Measurements from ENCODE around the gene EFEMP2. TPM values are rescaled to one million over a fixed set of nuclear protein-coding genes. Genes with fewer than 3 reads are reported as not detected.

The EFEMP2 gene
- total RNA-seq, 1 donor from 2014 or later = 97.3 TPM

GRCh38 chr11:65873318-65874156 lies 937 bp upstream of the EFEMP2 start:
- Mint-ChIP-seq H3K36me3 (ENCODE audit: low read depth, unreplicated experiment) (peaks cover 1% of the 10 kb centered on the region), H3K27me3 (ENCODE audit: low read depth, unreplicated experiment) (no peaks in the 10 kb centered on the region), H3K9me3 (ENCODE audit: unreplicated experiment) (no peaks in the 10 kb centered on the region), H3K27ac (ENCODE audit: unreplicated experiment) (peak overlapping the region; percentile 93), H3K4me1 (ENCODE audit: low read depth, unreplicated experiment) (peaks cover 7% of the 10 kb centered on the region), H3K4me3 (ENCODE audit: unreplicated experiment) (peak overlapping the region; percentile 91)
- FAIRE-seq (no peak), DNase-seq (ENCODE audit: low read depth) (peak; percentile 70)
- Histone ChIP-seq H3K36me3 (ENCODE audit: insufficient read depth, low read length) (peaks cover 9% of the 10 kb centered on the region), H3K27ac (ENCODE audit: low read depth, low read length) (peak overlapping the region; percentile 69), H3K4me2 (ENCODE audit: low read length) (peak overlapping the region; percentile 100), H4K20me1 (ENCODE audit: insufficient read depth, low read length) (peaks cover 32% of the 10 kb centered on the region), H3K79me2 (ENCODE audit: insufficient read depth, low read length) (peaks cover 44% of the 10 kb centered on the region), H3K27me3 (ENCODE audit: insufficient read depth, low read length) (no peaks in the 10 kb centered on the region), H3K9ac (ENCODE audit: low read length) (peak overlapping the region; percentile 92), H3K4me3 (ENCODE audit: insufficient read depth, low read depth, low read length) (peak overlapping the region; percentile 80), H3K9me3 (ENCODE audit: insufficient read depth, low read depth, low read length) (no peaks in the 10 kb centered on the region), H2AFZ (ENCODE audit: low read depth, low read length) (peak overlapping the region; percentile 78), H3K4me1 (ENCODE audit: insufficient read depth, low read length) (peaks cover 29% of the 10 kb centered on the region)
- TF ChIP-seq EZH2 (IDR thresholded peaks at IDR 0.05; ENCODE audit: insufficient read depth, low read length) (no peak), CTCF (IDR thresholded peaks at IDR 0.05; ENCODE audit: insufficient read depth, low read depth, low read length) (no peak)

- Mint-ChIP-seq H3K4me3 (ENCODE audit: unreplicated experiment) (peak overlapping the region; percentile 80), H3K36me3 (ENCODE audit: low read depth, unreplicated experiment) (peaks cover 7% of the 10 kb centered on the region), H3K9me3 (ENCODE audit: unreplicated experiment) (no peaks in the 10 kb centered on the region), H3K27me3 (ENCODE audit: low read depth, unreplicated experiment) (no peaks in the 10 kb centered on the region), H3K4me1 (ENCODE audit: low read depth, unreplicated experiment) (peaks cover 14% of the 10 kb centered on the region), H3K27ac (ENCODE audit: unreplicated experiment) (peak overlapping the region; percentile 80)
- Histone ChIP-seq H3K36me3 (ENCODE audit: insufficient read depth, low read length) (peaks cover 9% of the 10 kb centered on the region), H3K9ac (ENCODE audit: low read length) (peak overlapping the region; percentile 92), H3K79me2 (ENCODE audit: insufficient read depth, low read length) (peaks cover 47% of the 10 kb centered on the region), H2AFZ (ENCODE audit: low read depth, low read length) (no peak overlapping the region), H3K4me1 (ENCODE audit: insufficient read depth, low read length) (peaks cover 33% of the 10 kb centered on the region), H4K20me1 (ENCODE audit: insufficient read depth, low read length) (peaks cover 48% of the 10 kb centered on the region), H3K4me2 (ENCODE audit: low read length) (peak overlapping the region; percentile 100), H3K27ac (ENCODE audit: low read depth, low read length) (peak overlapping the region; percentile 46), H3K27me3 (ENCODE audit: insufficient read depth, low read length) (no peaks in the 10 kb centered on the region), H3K9me3 (ENCODE audit: insufficient read depth, low read depth, low read length) (no peaks in the 10 kb centered on the region), H3K4me3 (ENCODE audit: insufficient read depth, low read depth, low read length) (peak overlapping the region; percentile 68)
- no peak for TF ChIP-seq CTCF (IDR thresholded peaks at IDR 0.05; ENCODE audit: insufficient read depth, low read depth, low read length)
- TF ChIP-seq EZH2 (IDR thresholded peaks at IDR 0.05; ENCODE audit: insufficient read depth, low read length) = no peak
- FAIRE-seq (no peak), DNase-seq (ENCODE audit: low read depth) (no peak)
These were observed 620 bp downstream of the EFEMP2 start for GRCh38 chr11:65871811-65872548.
